Esophagus squamous epithelium (tissue), 5 donors: ENCODE measurements around the gene DEFB125. TPM values are rescaled to one million over a fixed set of nuclear protein-coding genes. Genes with fewer than 3 reads are reported as not detected.
"Not testable (repeated sequence)": the region's sequence is repeated elsewhere in the genome, so short reads cannot be mapped to it uniquely, and the experiment has no call there.

Source experiments
- DNase-seq: peaks from one replicate; lab custom pipeline; 2025; lab: John Stamatoyannopoulos, UW
- H3K27ac ChIP-seq, 4 donors: fragments of 200-600 bp; sonication (generic); one replicate each; pipeline ENCODE4 v1.5.1; 2016 to 2019; ENCODE audit warnings: mild to moderate bottlenecking in 1 of 4
- H3K27me3 ChIP-seq, 4 donors: fragments of 200-600 bp; sonication (generic); 1 replicate in 3 of 4; 2 replicates in 1 of 4; pipeline versions ENCODE4 v1.5.1 to v1.6.0; 2017 to 2021; ENCODE audit warnings: antibody characterized with exemption in 1 of 4
- H3K36me3 ChIP-seq, 3 donors: fragments of 200-600 bp; sonication (generic); one replicate each; pipeline ENCODE4 v1.5.1; 2016 to 2019
- H3K4me1 ChIP-seq, 3 donors: fragments of 200-600 bp; sonication (generic); one replicate each; pipeline ENCODE4 v1.5.1; 2017 to 2019
- H3K4me3 ChIP-seq, 4 donors: fragments of 200-600 bp; sonication (generic); 1 replicate in 3 of 4; 2 replicates in 1 of 4; pipeline ENCODE4 v1.5.1; 2016 to 2019; ENCODE audit warnings: mild to moderate bottlenecking in 2 of 4, moderate library complexity in 1 of 4
- H3K9me3 ChIP-seq, 3 donors: fragments of 200-600 bp; sonication (generic); one replicate each; pipeline ENCODE4 v1.5.1; 2016 to 2019
- CTCF ChIP-seq, 6 experiments: fragments of 450-650 bp in 4 of 6; fragments of 200-600 bp in 2 of 6; sonication (generic) in 2 of 6; IDR thresholded peaks; one replicate each; pipeline ENCODE4 v1.5.1; 2016 to 2019; ENCODE audit warnings: antibody characterized with exemption in 6 of 6, mild to moderate bottlenecking in 4 of 6, moderate library complexity in 4 of 6
- POLR2A ChIP-seq, 4 donors: fragments of 450-650 bp; IDR thresholded peaks; one replicate each; pipeline ENCODE4 v1.6.1; 2017; ENCODE audit warnings: antibody characterized with exemption in 4 of 4, mild to moderate bottlenecking in 4 of 4, moderate library complexity in 3 of 4
- WGBS, 2 donors: methylation state at CpG; one replicate each; pipeline ENCODE4 v1.1.5; 2018; 5-methylcytosine and 5-hydroxymethylcytosine counted together
- intact Hi-C: fragments of 100-400 bp; cut with DNase I; formaldehyde crosslinking; loops from one replicate; pipeline ENCODE4 v1.15.0; 2022
- total RNA-seq, 4 donors: library from RNA; depleted of rRNA; stranded (reverse); fragments of >200 nt; gene quantifications; one replicate each; pipeline ENCODE4 v1.1.0, GENCODE V29; 2016
- donor health status: DM: yes; HTN: yes; CAD: no.

The DEFB125 gene
- total RNA-seq, 4 donors from 2014 or later: not detected

DNA sequence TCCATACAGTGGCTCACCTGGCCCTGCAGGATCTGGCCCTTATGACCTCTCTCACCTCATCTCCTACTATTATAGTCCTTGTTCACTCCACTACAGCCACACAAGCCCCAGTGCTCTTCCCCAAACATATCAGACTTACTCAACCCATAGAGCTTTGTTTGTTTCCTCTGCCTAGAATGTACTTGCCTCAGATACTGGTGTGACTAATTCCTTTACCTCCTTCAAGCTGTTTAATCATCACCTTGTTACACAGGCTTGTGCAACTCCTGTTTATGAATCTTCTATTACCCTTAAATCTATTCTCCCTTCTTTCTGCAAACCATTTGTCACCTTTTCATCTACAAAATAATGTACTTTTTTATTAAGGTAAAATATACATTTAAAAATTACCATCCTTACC, 3.2 kb downstream of the DEFB125 start:
- Histone ChIP-seq H3K4me3 (no peak overlapping the region), H3K9me3 (peaks cover 0 to 14% (median 0%) of the 10 kb centered on the region in 3 donors), H3K27ac (no peak overlapping the region), H3K27me3 (peaks cover 0 to 27% (median 0%) of the 10 kb centered on the region in 4 donors), H3K4me1 (no peaks in the 10 kb centered on the region), H3K36me3 (no peaks in the 10 kb centered on the region)
- intact Hi-C loops: no loop called here
- DNase-seq: no peak
- TF ChIP-seq CTCF (IDR thresholded peaks at IDR 0.05) (no peak), POLR2A (IDR thresholded peaks at IDR 0.05) (no peak)

- peaks cover 0 to 37% (median 0%) of the 10 kb centered on the region in 4 donors for H3K27me3 ChIP-seq
- DNase-seq: no peak
- no peak overlapping the region for H3K4me3 ChIP-seq
- H3K27ac ChIP-seq: no peak overlapping the region
- TF ChIP-seq POLR2A (IDR thresholded peaks at IDR 0.05) (no peak), CTCF (IDR thresholded peaks at IDR 0.05) (no peak)
- peaks cover 0 to 7% (median 0%) of the 10 kb centered on the region in 3 donors for H3K9me3 ChIP-seq
- H3K4me1 ChIP-seq: no peaks in the 10 kb centered on the region
- intact Hi-C loops: no loop called here
- no peaks in the 10 kb centered on the region for H3K36me3 ChIP-seq
Observed at GRCh38 chr20:93641-94040, 6.2 kb downstream of the DEFB125 start.

- peaks cover 0 to 7% (median 0%) of the 10 kb centered on the region in 3 donors for H3K9me3 ChIP-seq
- WGBS, 2 donors: 76 to 84% methylated on average over 4 of the region's 4 CpGs
- peaks cover 0 to 36% (median 0%) of the 10 kb centered on the region in 4 donors for H3K27me3 ChIP-seq
- no peak overlapping the region for H3K27ac ChIP-seq
- H3K4me1 ChIP-seq: no peaks in the 10 kb centered on the region
- TF ChIP-seq CTCF (IDR thresholded peaks at IDR 0.05) (no peak), POLR2A (IDR thresholded peaks at IDR 0.05) (no peak)
- no peak for DNase-seq
- no peaks in the 10 kb centered on the region for H3K36me3 ChIP-seq
- intact Hi-C loops: no loop called here
- no peak overlapping the region for H3K4me3 ChIP-seq
Observed at GRCh38 chr20:95215-95614, 7.7 kb downstream of the DEFB125 start.

DNA sequence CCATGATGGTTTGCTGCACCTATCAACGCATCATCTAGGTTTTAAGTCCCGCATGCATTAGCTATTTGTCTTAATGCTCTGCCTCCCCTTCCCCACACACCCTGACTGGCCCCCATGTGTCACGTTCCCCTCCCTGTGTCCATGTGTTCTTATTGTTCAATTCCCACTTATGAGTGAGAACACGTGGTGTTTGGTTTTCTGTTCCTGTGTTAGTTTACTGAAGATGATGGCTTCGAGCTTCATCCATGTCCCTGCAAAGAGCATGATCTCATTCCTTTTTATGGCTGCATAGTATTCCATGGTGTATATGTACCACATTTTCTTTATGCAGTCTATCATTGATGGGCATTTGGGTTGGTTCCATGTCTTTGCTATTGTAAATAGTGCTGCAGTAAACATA, 10.2 kb downstream of the DEFB125 start:
- H3K36me3 ChIP-seq, H3K4me1 ChIP-seq, H3K27ac ChIP-seq, intact Hi-C loops, H3K9me3 ChIP-seq, H3K4me3 ChIP-seq, DNase-seq: not testable (repeated sequence)
- 64 to 71% methylated on average over 5 of the region's 5 CpGs for WGBS, 2 donors
- H3K27me3 ChIP-seq: peaks cover 0 to 34% (median 0%) of the 10 kb centered on the region in 4 donors

DNA sequence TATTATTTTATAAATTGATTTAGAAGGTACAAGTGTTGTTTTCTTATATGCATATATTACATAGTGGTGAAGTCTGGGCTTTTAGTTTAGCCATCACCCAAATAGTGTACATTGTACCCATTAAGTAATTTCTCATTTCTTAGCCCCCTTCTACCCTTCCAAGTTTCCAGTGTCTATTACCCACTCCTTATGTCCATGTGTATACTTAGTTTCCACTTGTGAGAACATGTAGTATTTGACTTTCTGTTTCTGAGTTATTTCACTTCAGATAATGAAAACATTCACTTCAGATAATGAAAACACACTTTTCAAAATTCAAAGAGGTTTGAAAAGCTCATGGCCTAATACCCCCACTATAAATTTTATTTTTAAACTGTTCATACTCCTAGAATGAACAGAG, 14.5 kb downstream of the DEFB125 start:
- TF ChIP-seq CTCF (IDR thresholded peaks at IDR 0.05) (no peak), POLR2A (IDR thresholded peaks at IDR 0.05) (no peak)
- H3K27me3 ChIP-seq: peaks cover 0 to 53% (median 0%) of the 10 kb centered on the region in 4 donors
- H3K36me3 ChIP-seq: no peaks in the 10 kb centered on the region
- no peak overlapping the region for H3K27ac ChIP-seq
- H3K9me3 ChIP-seq: no peaks in the 10 kb centered on the region
- H3K4me3 ChIP-seq: no peak overlapping the region
- DNase-seq: no peak
- intact Hi-C loops: no loop called here
- no peaks in the 10 kb centered on the region for H3K4me1 ChIP-seq

DNA sequence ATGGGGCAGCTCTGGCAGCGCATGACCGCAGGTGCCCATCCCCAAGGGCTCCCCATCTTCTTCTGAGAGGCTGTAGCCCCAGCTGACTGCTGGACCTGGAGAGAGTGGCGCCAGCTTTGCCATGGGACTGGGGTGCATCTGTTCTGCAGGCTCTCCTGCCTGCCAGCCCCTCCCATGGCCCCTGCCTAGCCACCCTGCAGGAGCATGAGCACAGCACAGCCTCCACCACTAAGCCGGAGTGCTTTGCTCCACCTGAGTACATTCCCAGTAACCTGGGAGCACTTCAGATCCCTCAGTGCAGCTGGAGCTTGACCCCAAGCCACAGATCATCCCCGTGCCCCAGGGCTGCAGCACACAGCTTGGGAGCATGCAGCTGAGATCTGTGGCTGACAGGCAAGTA, 16.0 kb downstream of the DEFB125 start:
- no peak for DNase-seq
- TF ChIP-seq CTCF (IDR thresholded peaks at IDR 0.05): no peak
- no peak overlapping the region for H3K4me3 ChIP-seq
- no peaks in the 10 kb centered on the region for H3K36me3 ChIP-seq
- peaks cover 0 to 45% (median 0%) of the 10 kb centered on the region in 4 donors for H3K27me3 ChIP-seq
- no peaks in the 10 kb centered on the region for H3K4me1 ChIP-seq
- no peaks in the 10 kb centered on the region for H3K9me3 ChIP-seq
- intact Hi-C loops: no loop called here
- 100% methylated on average over 1 to 2 of the region's 5 CpGs for WGBS, 2 donors
- no peak overlapping the region for H3K27ac ChIP-seq
